Stimulated activated naive CD8-positive, alpha-beta T cell treated with anti-CD3 and anti-CD28 coated beads, Interleukin-15, amount 100 ng/mL, for 72 hours (primary cell): Measurements from ENCODE around the gene CNGA3.
A peak's percentile ranks its signal among the peaks of the same experiment; 100 is the strongest.

ENCODE experiments used
- ATAC-seq: fragments of 150-1000 bp; cut with Tn5 transposase; 2 replicates; pipeline ENCODE4 v1.10.0; 2021; ENCODE audit warnings: mild to moderate bottlenecking, moderate library complexity
- DNase-seq, 2 donors: peaks; one replicate each; pipeline ENCODE4 v3.0.0; 2021 to 2022
- H3K27ac Mint-ChIP-seq, 2 donors: one replicate each; pipeline ENCODE4 v1.8.0; 2022; ENCODE audit warnings: mild to moderate bottlenecking in 2 of 2, mixed read lengths in 2 of 2, moderate library complexity in 2 of 2
- H3K27me3 Mint-ChIP-seq: one replicate; pipeline ENCODE4 v1.8.0; 2022; ENCODE audit warnings: mixed read lengths
- H3K4me1 Mint-ChIP-seq: one replicate; pipeline ENCODE4 v1.8.0; 2022; ENCODE audit warnings: mild to moderate bottlenecking, mixed read lengths
- H3K4me3 Mint-ChIP-seq, 2 donors: one replicate each; pipeline ENCODE4 v1.8.0; 2022; ENCODE audit warnings: mild to moderate bottlenecking in 2 of 2, mixed read lengths in 2 of 2, moderate library complexity in 1 of 2
- H3K9me3 Mint-ChIP-seq, 2 donors: one replicate each; pipeline ENCODE4 v1.8.0; 2022; ENCODE audit warnings: mixed read lengths in 2 of 2

The CNGA3 gene

DNA sequence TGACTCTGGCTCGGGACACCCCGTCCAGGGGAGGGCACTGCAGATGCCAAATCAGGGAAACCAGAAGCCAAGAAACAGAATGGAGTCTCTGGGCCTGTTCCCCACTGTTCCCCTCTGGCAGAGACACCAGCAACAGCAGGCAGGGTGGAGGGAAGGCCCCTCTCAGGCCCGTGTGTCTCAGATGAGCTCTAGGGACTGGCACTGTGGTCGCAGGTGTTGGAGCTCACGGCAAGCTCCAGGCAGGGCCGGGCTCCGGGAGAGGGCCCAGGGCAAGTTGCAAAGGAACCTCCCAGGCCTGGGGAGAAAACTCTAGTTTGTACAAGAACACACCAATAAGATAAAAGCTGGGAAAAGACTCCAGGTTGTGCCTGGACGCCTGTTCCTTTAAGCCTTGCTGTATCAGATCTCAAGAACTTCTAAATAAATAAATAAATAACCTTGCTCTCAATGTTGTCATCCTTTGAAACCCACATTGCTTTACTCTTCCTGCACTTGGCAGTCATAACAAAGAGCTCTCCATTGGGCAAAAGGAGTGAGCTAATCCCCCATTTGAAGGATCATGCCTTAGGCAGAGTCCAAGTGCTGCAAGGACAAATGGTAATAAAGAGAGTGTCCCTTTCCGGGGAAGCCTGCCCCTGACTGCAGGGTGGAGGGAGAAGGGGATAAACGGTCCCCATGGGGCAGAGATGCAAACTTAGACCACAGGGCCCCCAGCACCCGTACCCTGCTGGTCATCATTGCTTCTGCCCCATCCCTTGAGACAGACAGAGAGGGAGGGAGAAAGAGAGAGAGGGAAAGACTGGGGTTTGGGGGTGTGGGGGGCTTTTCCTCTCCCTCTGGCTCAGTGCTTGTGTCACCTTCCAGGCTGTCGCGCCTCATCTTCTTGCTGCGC lies 33.3 kb downstream of the CNGA3 start:
- H3K4me3 Mint-ChIP-seq = no peak overlapping the region
- peak overlapping the region in 1 of 2 donors; percentile 10 for H3K27ac Mint-ChIP-seq
- DNase-seq = no peak
- no peaks in the 10 kb centered on the region for H3K4me1 Mint-ChIP-seq
- peaks cover 42% of the 10 kb centered on the region for H3K27me3 Mint-ChIP-seq
- H3K9me3 Mint-ChIP-seq = no peaks in the 10 kb centered on the region
- ATAC-seq = no peak

DNA sequence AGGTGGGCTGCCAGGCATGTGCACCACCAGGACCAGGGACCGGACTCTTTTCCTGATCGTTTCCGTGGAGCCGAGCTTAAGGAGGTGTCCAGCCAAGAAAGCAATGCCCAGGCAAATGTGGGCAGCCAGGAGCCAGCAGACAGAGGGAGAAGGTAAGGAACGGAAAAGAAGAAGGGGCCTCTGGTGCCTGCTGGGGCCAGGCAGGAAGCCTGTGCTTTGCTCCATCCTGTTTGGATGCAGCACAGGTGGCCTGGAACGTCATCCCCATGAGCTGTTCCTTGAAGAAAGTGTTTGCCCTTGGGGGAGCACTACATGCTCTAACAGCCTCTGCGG lies 33.9 kb downstream of the CNGA3 start:
- ATAC-seq = no peak
- H3K4me3 Mint-ChIP-seq = no peak overlapping the region
- peaks cover 4% of the 10 kb centered on the region for H3K4me1 Mint-ChIP-seq
- H3K27me3 Mint-ChIP-seq = peaks cover 42% of the 10 kb centered on the region
- no peaks in the 10 kb centered on the region for H3K9me3 Mint-ChIP-seq
- H3K27ac Mint-ChIP-seq = no peak overlapping the region
- DNase-seq = no peak

DNA sequence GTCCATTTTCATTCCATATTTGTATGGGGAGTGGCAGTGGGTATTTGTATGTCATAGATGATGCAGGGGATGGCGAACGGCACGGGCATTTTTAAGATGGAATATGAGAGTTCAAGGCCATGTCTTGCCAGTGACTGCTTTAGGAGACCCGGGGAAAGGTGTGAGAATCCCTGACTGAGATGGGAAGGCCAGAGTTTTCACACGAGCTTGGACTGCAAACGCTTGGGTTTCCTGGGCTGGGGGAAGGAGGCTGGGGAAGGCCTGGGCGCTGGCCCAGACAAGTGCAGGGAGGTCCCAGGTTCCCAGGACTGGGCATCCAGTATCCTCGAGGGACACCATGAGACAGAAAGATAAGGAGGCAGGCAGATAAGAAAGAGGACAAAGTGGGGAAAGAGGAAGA lies 35.2 kb downstream of the CNGA3 start:
- Mint-ChIP-seq H3K9me3 (no peaks in the 10 kb centered on the region), H3K27me3 (peaks cover 29% of the 10 kb centered on the region), H3K4me1 (peaks cover 4% of the 10 kb centered on the region), H3K4me3 (no peak overlapping the region), H3K27ac (peak overlapping the region in 1 of 2 donors; percentile 55)
- ATAC-seq = no peak
- DNase-seq = no peak

DNA sequence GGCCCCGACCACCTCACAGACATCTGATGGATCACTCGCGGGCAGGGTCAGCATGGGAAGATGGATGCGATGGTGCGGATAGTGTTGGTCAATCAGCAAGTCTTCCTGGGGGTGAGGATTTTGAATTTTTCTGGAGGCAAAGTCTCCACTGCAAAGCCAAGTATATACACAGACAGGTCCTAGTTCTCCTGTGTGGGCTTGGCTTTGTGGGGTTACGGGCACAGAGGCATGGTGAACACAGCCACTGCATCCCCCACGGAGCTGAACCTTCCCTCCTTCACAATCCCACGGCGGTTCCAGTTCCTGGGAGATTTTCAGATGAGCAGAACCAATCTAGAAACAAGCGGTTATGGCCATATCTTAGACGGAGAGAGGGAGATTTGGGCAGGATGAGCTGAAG lies 35.8 kb downstream of the CNGA3 start:
- H3K4me3 Mint-ChIP-seq = no peak overlapping the region
- no peaks in the 10 kb centered on the region for H3K9me3 Mint-ChIP-seq
- DNase-seq = no peak
- ATAC-seq = no peak
- no peak overlapping the region for H3K27ac Mint-ChIP-seq
- peaks cover 23% of the 10 kb centered on the region for H3K27me3 Mint-ChIP-seq
- peaks cover 4% of the 10 kb centered on the region for H3K4me1 Mint-ChIP-seq

DNA sequence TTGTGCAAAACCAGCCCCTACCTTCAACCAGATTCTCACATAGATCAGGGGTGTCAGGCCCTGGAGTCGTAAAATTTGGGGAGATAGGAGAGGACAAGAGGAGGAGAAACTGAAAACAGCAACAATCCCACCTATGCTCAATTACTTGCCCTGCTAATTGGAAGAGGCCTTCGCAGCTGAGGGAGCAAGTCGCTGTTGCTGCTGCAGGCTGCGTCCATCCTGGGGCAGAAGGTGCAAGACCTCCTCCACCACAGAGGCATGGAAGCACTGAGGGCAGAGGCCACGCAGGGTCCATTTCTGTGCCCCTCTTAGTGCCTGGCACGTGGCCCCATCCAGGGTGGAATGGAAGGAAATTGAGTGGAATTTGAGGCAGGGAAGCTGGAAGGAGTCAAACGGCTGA lies 36.5 kb downstream of the CNGA3 start:
- ATAC-seq (no peak), DNase-seq (no peak)
- Mint-ChIP-seq H3K4me3 (no peak overlapping the region), H3K4me1 (peaks cover 4% of the 10 kb centered on the region), H3K27me3 (peaks cover 16% of the 10 kb centered on the region), H3K27ac (no peak overlapping the region), H3K9me3 (no peaks in the 10 kb centered on the region)

DNA sequence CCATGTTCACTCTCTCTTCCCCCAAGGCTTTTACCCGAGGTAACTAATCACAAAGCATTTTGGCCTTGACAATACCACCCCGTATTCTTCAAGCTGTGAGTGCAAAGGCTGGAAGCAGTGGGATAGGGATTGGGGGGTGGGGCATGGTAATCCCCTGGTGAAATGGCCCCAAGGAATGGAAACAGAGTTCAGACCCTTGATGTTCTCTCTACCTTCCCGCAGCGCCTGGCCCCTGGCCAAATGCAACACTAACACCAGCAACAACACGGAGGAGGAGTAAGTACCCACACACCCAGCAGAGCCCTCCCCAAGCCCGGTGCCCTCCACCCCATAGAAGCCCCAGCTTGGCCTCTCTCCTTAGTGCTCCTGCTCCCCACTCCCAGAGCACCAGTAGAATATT lies 36.9 kb downstream of the CNGA3 start:
- DNase-seq = no peak
- Mint-ChIP-seq H3K27ac (no peak overlapping the region), H3K9me3 (no peaks in the 10 kb centered on the region), H3K27me3 (peaks cover 12% of the 10 kb centered on the region), H3K4me3 (no peak overlapping the region), H3K4me1 (peaks cover 4% of the 10 kb centered on the region)
- ATAC-seq = no peak

DNA sequence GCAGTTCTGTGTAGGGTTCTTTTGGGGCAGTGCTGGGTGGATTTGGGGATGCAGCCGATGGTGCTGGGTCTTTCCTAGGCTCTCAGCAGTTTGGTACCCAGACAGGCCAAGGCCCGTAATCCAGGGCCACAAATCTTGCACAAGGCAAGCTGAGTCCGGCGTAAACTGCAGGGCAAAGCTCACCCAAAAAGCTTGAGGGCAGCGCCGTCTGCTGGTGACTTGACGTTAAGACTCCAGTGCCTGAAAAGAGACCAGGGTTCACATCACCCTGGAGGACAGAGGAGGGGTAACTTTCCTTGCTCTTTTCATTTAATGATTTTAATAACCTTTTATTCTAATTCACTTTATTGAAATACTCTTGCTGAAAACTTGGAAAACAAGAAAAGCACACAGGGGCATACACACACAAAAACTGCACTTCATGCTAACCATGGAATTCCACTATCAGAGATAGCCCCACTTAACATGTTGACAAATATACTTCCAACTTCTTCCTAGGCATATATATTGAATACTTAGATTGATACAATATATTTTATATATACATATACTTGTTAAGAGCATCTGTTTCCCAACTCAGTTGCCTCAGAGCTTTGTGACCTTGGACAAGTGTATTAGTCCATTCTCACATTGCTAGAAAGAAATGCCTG lies 38.9 kb downstream of the CNGA3 start:
- Mint-ChIP-seq H3K9me3 (no peaks in the 10 kb centered on the region), H3K4me1 (peaks cover 4% of the 10 kb centered on the region), H3K27ac (peak overlapping the region in 1 of 2 donors; percentile 67), H3K27me3 (peaks cover 8% of the 10 kb centered on the region), H3K4me3 (no peak overlapping the region)
- DNase-seq = peak; percentile 73 to 78
- ATAC-seq = peak; percentile 93

DNA sequence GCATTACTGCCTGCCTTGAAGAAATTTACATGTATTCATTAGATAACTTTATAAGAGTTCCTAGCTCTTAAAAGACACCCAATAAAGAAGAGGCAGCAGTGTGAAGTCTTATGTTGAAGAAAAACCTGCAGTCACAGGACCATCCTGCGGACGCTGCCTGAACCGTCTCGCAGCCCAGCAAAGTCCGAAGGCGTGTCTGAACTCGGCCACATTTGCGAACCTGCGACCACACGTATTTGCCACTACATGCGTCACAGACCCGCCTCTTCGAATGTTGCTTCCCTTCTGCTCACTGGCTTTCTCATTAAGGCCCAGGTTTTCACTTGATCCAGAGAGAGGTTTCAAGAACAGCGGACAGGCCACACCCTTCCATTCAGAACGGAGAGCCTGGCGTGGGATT lies 41.2 kb downstream of the CNGA3 start:
- no peak for ATAC-seq
- no peaks in the 10 kb centered on the region for H3K9me3 Mint-ChIP-seq
- H3K27ac Mint-ChIP-seq = no peak overlapping the region
- peaks cover 4% of the 10 kb centered on the region for H3K4me1 Mint-ChIP-seq
- DNase-seq = no peak
- H3K4me3 Mint-ChIP-seq = no peak overlapping the region
- peaks cover 8% of the 10 kb centered on the region for H3K27me3 Mint-ChIP-seq

DNA sequence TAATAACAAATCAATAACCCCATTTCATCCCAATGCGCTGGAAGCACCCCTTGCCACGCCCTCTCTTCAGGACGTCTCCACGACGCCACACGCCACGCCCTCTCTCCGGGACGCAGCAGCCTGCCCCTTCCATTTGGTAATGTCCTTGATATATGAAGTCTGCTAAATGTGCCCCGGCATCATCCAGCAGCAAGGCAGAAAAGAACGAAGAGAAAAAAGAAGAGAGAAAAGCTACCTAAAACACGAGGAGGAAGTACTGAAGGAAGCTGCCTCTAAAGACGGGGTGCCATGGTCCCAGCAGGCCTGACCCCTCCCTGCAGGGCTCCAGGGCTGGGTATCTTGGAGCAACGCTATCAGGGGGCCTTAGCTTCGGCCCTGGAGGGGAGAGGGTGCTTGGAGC lies 41.8 kb downstream of the CNGA3 start:
- peaks cover 4% of the 10 kb centered on the region for H3K4me1 Mint-ChIP-seq
- no peaks in the 10 kb centered on the region for H3K9me3 Mint-ChIP-seq
- DNase-seq = no peak
- ATAC-seq = no peak
- H3K4me3 Mint-ChIP-seq = no peak overlapping the region
- H3K27ac Mint-ChIP-seq = no peak overlapping the region
- peaks cover 8% of the 10 kb centered on the region for H3K27me3 Mint-ChIP-seq

DNA sequence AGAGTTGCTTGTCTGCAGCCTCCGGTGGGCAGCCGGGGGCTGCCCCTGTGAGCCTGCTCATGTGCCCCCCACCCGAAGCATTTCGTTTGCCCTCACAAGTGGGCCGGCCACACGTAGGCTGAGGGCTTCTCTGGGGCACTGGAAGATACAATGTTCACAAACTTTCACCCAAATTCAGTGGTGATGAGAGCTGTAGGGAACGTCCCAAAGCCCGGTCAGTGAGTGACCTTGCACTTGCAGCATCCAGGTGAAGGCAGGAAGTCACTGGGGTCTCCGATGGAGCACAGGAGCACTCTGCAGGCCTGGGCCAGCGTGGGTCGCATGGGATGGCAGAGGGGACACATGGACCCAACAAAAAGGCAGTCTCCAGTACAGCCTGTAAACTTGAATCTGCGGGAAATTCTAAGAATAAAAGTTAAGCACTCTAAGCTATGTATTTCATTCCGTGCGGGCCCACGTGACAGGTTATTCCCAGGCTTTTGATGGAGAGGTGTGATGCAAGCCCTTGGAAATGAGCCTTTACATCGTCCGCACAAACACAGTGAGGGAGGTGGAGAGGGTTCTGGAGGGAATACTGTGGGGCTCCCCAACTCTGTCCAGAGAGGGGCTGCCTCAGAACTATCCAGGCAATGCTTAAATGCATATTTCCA lies 42.5 kb downstream of the CNGA3 start:
- Mint-ChIP-seq H3K4me1 (peaks cover 4% of the 10 kb centered on the region), H3K27me3 (peaks cover 8% of the 10 kb centered on the region), H3K4me3 (no peak overlapping the region), H3K27ac (no peak overlapping the region), H3K9me3 (no peaks in the 10 kb centered on the region)
- ATAC-seq (no peak), DNase-seq (no peak)

DNA sequence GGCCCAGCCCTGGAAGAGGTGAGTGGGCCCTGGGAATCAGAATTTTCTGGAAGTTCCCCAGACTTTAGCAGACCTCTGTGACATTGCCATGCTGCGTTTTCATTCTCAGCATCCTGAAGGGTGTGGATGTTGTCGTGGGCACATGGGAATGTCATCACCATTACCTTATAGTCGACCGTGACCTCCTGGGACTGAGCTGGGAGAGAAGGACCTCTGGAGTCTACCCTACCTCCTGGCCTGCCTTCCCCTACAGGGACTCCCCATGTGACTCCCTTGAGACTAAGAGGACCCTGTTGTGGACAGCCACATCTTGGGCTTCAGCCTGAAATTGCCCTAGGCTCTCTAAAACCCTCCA lies 43.0 kb downstream of the CNGA3 start:
- Mint-ChIP-seq H3K27me3 (peaks cover 8% of the 10 kb centered on the region), H3K27ac (no peak overlapping the region), H3K4me3 (no peak overlapping the region), H3K4me1 (peaks cover 4% of the 10 kb centered on the region), H3K9me3 (no peaks in the 10 kb centered on the region)
- DNase-seq (no peak), ATAC-seq (no peak)

DNA sequence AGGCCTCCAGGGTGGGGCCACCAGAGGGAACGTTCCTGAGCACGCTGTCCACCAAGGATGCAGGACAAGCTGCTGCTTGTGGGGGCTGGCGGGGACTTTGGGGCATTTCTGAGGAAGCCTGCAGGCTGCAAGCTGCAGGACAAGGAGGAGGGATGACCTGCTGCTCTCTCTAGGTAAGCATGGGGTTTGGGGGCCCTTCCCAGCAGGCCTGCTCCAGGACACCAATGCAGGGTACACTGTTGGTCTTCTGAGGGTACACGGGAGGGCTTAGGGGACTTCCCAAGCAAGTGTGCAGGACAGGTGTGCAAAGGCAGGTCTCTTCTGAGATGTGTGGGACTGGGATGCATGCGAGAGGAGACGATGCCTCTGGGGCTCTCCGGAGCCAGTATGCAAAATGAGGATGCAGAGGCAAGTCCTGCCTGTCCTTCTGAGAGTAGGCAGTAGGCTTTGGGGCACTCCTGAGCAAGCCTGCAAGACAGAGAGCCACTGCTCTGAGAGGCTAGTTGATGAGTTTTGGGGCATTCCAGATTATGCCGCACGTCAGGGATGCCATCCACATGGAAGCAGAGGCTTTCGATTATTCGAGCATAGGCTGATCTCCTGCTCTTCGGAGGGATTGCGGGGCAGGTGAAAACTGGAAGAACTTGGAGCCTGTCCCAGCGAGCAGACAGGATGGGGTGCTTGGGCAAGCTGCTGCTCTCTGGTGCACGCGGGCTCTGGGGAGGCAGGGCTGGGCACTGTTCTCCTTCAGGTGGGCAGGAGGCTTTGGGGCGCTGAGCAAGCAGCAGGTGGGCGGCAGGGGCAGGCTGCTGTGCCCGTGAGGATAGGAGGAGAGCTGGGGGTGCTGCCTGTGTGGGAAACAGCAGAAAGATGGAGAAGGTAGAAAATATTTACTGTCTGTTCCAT lies 44.6 kb downstream of the CNGA3 start:
- Mint-ChIP-seq H3K27me3 (peaks cover 1% of the 10 kb centered on the region), H3K9me3 (no peaks in the 10 kb centered on the region), H3K4me1 (no peaks in the 10 kb centered on the region), H3K27ac (no peak overlapping the region), H3K4me3 (no peak overlapping the region)
- ATAC-seq (no peak), DNase-seq (no peak)

DNA sequence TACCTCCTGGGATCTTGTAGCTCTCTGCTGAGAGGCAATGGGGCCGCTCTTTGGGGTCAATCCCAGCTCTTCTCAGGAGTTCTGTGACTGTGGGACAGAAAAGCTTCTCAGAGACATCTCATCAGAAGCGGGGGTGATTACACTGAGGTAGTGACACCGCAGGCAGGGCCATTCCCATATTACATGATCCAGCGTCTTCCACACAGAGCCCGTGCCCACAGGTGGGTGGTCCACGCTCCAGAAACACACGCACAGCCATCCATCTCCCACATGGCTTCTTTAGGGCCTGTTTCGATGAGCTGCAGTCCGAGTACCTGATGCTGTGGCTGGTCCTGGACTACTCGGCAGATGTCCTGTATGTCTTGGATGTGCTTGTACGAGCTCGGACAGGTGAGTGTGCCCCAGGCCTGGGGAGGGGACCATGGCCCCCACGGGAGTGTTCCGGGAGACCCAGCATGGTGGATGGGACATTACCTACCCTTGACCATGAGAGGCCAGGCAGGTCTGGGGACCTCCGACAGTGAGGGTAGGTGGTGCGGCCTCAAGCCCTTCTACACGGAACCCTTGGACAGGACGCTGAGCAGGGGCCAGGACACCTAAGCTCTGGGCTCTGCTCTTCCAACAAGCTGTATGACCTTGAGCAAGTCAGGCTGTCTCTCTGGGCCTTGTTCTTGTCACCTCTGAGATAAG lies 45.5 kb downstream of the CNGA3 start:
- no peak overlapping the region for H3K4me3 Mint-ChIP-seq
- peaks cover 10% of the 10 kb centered on the region for H3K27me3 Mint-ChIP-seq
- H3K27ac Mint-ChIP-seq = no peak overlapping the region
- H3K4me1 Mint-ChIP-seq = no peaks in the 10 kb centered on the region
- ATAC-seq (no peak), DNase-seq (no peak)
- H3K9me3 Mint-ChIP-seq = no peaks in the 10 kb centered on the region

DNA sequence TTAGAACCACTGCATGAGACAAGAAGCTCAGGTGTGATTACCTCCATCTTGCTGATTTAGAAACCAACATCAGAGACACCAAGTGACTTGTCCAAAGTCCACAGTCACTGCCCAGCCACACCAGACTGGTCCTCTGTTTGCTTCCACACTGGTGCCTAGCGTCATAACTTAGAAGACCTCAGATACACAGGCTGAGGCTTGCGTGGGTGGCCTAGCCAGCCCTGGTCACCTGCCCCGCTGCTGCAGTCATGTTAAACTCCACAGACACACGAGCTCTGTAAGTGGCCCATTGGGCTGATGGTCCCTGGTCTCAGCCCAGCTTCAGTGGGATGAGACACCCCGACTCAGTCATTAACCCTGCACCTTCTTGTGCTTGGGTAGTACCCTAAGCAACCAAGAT lies 47.1 kb downstream of the CNGA3 start:
- no peak overlapping the region for H3K4me3 Mint-ChIP-seq
- H3K9me3 Mint-ChIP-seq = no peaks in the 10 kb centered on the region
- H3K4me1 Mint-ChIP-seq = no peaks in the 10 kb centered on the region
- H3K27ac Mint-ChIP-seq = no peak overlapping the region
- ATAC-seq (no peak), DNase-seq (no peak)
- H3K27me3 Mint-ChIP-seq = peaks cover 17% of the 10 kb centered on the region

DNA sequence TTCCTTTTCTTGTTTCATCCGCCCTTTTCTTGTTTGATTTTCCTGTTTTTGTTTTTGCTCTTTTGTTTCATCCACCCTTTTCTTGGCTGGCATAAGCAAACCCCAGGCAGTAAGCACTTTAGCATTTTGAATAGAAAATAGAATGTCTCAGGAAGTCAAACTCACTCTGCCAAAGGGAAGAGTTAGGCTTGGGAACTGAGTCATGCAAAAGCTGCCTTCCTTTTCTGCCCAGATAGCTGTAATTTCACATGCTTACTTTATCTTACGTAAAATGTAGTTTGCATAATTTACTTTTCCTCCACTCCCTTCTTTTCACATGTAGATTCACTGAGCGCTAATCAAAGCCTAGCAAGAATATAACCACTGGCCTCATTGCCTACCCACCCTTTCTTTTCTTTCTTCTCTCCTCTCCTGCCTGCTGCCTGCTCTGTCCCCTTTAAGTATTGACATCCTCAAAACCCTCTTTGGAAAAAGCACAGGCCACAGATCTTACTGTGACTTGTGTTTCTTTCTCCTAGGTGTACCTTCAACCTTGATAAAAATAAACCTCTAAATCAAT lies 48.4 kb downstream of the CNGA3 start:
- H3K27me3 Mint-ChIP-seq = peaks cover 29% of the 10 kb centered on the region

More for the DNA sequence above, 48.4 kb downstream of the CNGA3 start:
- Mint-ChIP-seq H3K27ac (peak overlapping the region in 1 of 2 donors; percentile 1), H3K4me1 (no peaks in the 10 kb centered on the region), H3K4me3 (no peak overlapping the region), H3K9me3 (no peaks in the 10 kb centered on the region)
- ATAC-seq = no peak
- DNase-seq = no peak
